Keratinocyte (primary cell): ENCODE measurements around the gene TTC1. TPM values are rescaled to one million over a fixed set of nuclear protein-coding genes. Genes with fewer than 3 reads are reported as not detected.

Source experiments
- DNase-seq: peaks from one replicate; pipeline ENCODE4 v3.0.0-alpha.2; 2011; ENCODE audit warnings: low read depth, missing footprints, low spot score
- FAIRE-seq: peaks from 2 replicates; lab custom pipeline; 2011; peaks lifted over from hg19 to GRCh38; lab: Jason Lieb, UNC
- H2AFZ ChIP-seq: 2 replicates; pipeline ENCODE4 v1.6.0; 2012; ENCODE audit warnings: low read length, control low read depth, inconsistent platforms; ENCODE audit not compliant: control insufficient read depth
- H3K27ac ChIP-seq: 2 replicates; pipeline ENCODE4 v1.5.1; 2011; ENCODE audit warnings: low read length; ENCODE audit not compliant: control insufficient read depth, insufficient read depth
- H3K27me3 ChIP-seq: 3 replicates; pipeline ENCODE4 v1.6.0; 2011; ENCODE audit warnings: low read length; ENCODE audit not compliant: control insufficient read depth, insufficient read depth; ENCODE audit errors: extremely low read depth
- H3K36me3 ChIP-seq, 2 experiments: 2 replicates in 1 of 2; 3 replicates in 1 of 2; pipeline ENCODE4 v1.5.1; 2011; ENCODE audit warnings: low read length in 2 of 2, mild to moderate bottlenecking in 1 of 2; ENCODE audit not compliant: control insufficient read depth in 2 of 2, insufficient read depth in 2 of 2; ENCODE audit errors: extremely low read depth in 1 of 2
- H3K4me1 ChIP-seq: 3 replicates; pipeline ENCODE4 v1.5.1; 2011; ENCODE audit warnings: low read length; ENCODE audit not compliant: control insufficient read depth, insufficient read depth; ENCODE audit errors: extremely low read depth
- H3K4me2 ChIP-seq: 3 replicates; pipeline ENCODE4 v1.6.0; 2011; ENCODE audit warnings: low read depth, low read length; ENCODE audit not compliant: control insufficient read depth, insufficient read depth; ENCODE audit errors: extremely low read depth
- H3K4me3 ChIP-seq, 3 experiments: fragments of 200-600 bp in 1 of 3; sonication (generic) in 1 of 3; 2 replicates in 2 of 3; 3 replicates in 1 of 3; pipeline ENCODE4 v1.5.1; 2011 to 2016; ENCODE audit warnings: low read length in 3 of 3, mild to moderate bottlenecking in 3 of 3, control low read depth in 2 of 3, inconsistent platforms in 1 of 3, low read depth in 1 of 3, mixed read lengths in 1 of 3, mixed run types in 1 of 3, moderate library complexity in 1 of 3; ENCODE audit not compliant: control insufficient read depth in 2 of 3, insufficient read depth in 2 of 3; ENCODE audit errors: extremely low read depth in 1 of 3
- H3K79me2 ChIP-seq: 2 replicates; pipeline ENCODE4 v1.6.0; 2012; ENCODE audit warnings: low read length; ENCODE audit not compliant: control insufficient read depth, insufficient read depth
- H3K9ac ChIP-seq: 3 replicates; pipeline ENCODE4 v1.6.0; 2011; ENCODE audit warnings: low read length; ENCODE audit not compliant: control insufficient read depth, insufficient read depth; ENCODE audit errors: extremely low read depth
- H3K9me1 ChIP-seq: 3 replicates; pipeline ENCODE4 v1.6.0; 2011; ENCODE audit warnings: low read length; ENCODE audit not compliant: control insufficient read depth, insufficient read depth; ENCODE audit errors: extremely low read depth
- H3K9me3 ChIP-seq: 2 replicates; pipeline ENCODE4 v1.5.1; 2012; ENCODE audit warnings: low read depth, low read length; ENCODE audit not compliant: control insufficient read depth
- H4K20me1 ChIP-seq: 3 replicates; pipeline ENCODE4 v1.6.0; 2011; ENCODE audit warnings: low read length; ENCODE audit not compliant: control insufficient read depth, insufficient read depth; ENCODE audit errors: extremely low read depth
- EZH2 ChIP-seq: IDR thresholded peaks from one replicate; pipeline ENCODE4 v1.6.1; 2012; ENCODE audit warnings: inconsistent platforms, mild to moderate bottlenecking, low read length, moderate library complexity
- dilution Hi-C: fragments of 300-500 bp; cut with MboI; formaldehyde crosslinking; loops from one replicate; pipeline ENCODE4 v1.7.0; 2020; ENCODE audit warnings: low sequenced_read_pairs; ENCODE audit not compliant: extremely low pct_ligation_motif_present
- polyA plus RNA-seq, 5 experiments: library from polyadenylated mRNA; depleted of rRNA in 3 of 5; stranded (reverse) in 3 of 5; stranded (forward) in 1 of 5; unstranded in 1 of 5; fragments of >200 nt; gene quantifications; 1 replicate in 1 of 5; 2 replicates in 3 of 5; 3 replicates in 1 of 5; pipeline versions ENCODE4 v1.2.1 to v1.2.3, GENCODE V29; 2011 to 2012; ENCODE audit warnings: missing spikeins in 2 of 5, low read depth in 1 of 5, low replicate concordance in 1 of 5
- TF ChIP-seq, protein P1 (sequence below), 3 experiments: IDR thresholded peaks in 1 of 3; conservative IDR thresholded peaks in 1 of 3; optimal IDR thresholded peaks in 1 of 3; 2 replicates in 2 of 3; 3 replicates in 1 of 3; pipeline versions ENCODE3 to v1.5.1; 2011; ENCODE audit warnings: low read length in 3 of 3, mild to moderate bottlenecking in 3 of 3, moderate library complexity in 2 of 3, control low read depth in 1 of 3, inconsistent platforms in 1 of 3; ENCODE audit not compliant: insufficient read depth in 2 of 3; ENCODE audit errors: extremely low read depth in 1 of 3

The TTC1 gene
- polyA plus RNA-seq, 1 donor (not counting 4 experiments of a cell fraction or from before 2014, with no cell fraction given), result 51.7 TPM

DNA sequence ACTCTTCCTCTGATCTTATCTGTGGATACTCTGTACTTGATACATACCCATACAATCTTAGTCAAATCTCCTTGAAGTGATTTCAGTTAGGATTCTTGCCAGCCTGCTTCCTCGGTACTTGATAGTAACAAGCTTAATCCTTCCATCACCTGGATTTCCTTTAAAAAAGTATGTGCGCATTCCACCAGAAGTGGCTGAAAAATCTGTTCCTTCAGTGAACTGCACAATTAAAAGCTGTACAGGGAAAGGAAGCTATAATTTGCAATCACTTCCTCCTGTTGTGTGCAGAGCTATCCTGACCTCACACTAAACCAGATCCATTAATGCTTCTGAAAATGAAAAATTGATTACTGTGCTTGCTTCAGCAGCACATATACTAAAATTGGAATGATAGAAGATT lies 63.0 kb downstream of the TTC1 start:
- Histone ChIP-seq H3K27me3 (no peaks in the 10 kb centered on the region), H3K4me3 (no peak overlapping the region), H3K27ac (no peak overlapping the region), H4K20me1 (no peaks in the 10 kb centered on the region), H3K79me2 (no peaks in the 10 kb centered on the region), H3K4me1 (no peaks in the 10 kb centered on the region), H3K4me2 (no peak overlapping the region), H3K9ac (no peak overlapping the region), H2AFZ (no peak overlapping the region), H3K9me1 (no peaks in the 10 kb centered on the region), H3K36me3 (no peaks in the 10 kb centered on the region), H3K9me3 (no peaks in the 10 kb centered on the region)
- DNase-seq (no peak), FAIRE-seq (no peak)
- dilution Hi-C loops, result no loop called here
- no peak for TF ChIP-seq EZH2
- TF ChIP-seq, protein P1, sequence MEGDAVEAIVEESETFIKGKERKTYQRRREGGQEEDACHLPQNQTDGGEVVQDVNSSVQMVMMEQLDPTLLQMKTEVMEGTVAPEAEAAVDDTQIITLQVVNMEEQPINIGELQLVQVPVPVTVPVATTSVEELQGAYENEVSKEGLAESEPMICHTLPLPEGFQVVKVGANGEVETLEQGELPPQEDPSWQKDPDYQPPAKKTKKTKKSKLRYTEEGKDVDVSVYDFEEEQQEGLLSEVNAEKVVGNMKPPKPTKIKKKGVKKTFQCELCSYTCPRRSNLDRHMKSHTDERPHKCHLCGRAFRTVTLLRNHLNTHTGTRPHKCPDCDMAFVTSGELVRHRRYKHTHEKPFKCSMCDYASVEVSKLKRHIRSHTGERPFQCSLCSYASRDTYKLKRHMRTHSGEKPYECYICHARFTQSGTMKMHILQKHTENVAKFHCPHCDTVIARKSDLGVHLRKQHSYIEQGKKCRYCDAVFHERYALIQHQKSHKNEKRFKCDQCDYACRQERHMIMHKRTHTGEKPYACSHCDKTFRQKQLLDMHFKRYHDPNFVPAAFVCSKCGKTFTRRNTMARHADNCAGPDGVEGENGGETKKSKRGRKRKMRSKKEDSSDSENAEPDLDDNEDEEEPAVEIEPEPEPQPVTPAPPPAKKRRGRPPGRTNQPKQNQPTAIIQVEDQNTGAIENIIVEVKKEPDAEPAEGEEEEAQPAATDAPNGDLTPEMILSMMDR (optimal IDR thresholded peaks at IDR 0.05 in 1 of 3, IDR thresholded peaks at IDR 0.05 in 1 of 3, conservative IDR thresholded peaks at IDR 0.05 in 1 of 3; ENCODE audit: extremely low read depth in 1 of 3, insufficient read depth in 2 of 3, low read length in 3 of 3), result no peak

DNA sequence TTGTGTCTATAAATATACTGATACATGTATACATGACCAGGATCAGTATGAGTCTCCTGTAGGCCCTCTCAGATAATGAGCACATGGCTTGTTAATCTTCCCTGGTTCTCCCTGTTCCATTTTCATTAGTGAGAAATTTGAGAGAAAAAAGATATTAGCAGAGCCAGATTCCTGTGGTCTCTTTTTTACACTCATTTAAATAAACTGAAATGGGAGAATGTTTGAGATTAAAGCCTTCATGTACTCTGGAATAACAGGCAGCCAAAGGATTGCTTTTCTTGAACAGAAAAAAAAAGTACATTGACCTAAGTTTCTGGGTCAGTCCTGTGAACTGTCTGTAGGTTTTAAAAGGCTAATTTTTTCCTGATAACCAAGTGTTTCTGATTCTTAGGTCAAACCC lies 66.1 kb downstream of the TTC1 start:
- Histone ChIP-seq H3K4me2 (no peak overlapping the region), H3K27me3 (no peaks in the 10 kb centered on the region), H3K4me3 (no peak overlapping the region), H3K9me3 (no peaks in the 10 kb centered on the region), H3K9me1 (no peaks in the 10 kb centered on the region), H3K4me1 (no peaks in the 10 kb centered on the region), H3K36me3 (peaks cover 0 to 3% of the 10 kb centered on the region in 2 experiments), H3K27ac (no peak overlapping the region), H2AFZ (no peak overlapping the region), H3K79me2 (no peaks in the 10 kb centered on the region), H3K9ac (no peak overlapping the region), H4K20me1 (no peaks in the 10 kb centered on the region)
- DNase-seq (no peak), FAIRE-seq (no peak)
- no peak for TF ChIP-seq EZH2
- TF ChIP-seq, protein P1 (optimal IDR thresholded peaks at IDR 0.05 in 1 of 3, IDR thresholded peaks at IDR 0.05 in 1 of 3, conservative IDR thresholded peaks at IDR 0.05 in 1 of 3; ENCODE audit: extremely low read depth in 1 of 3, insufficient read depth in 2 of 3, low read length in 3 of 3), result no peak
- dilution Hi-C loops, result no loop called here
